Astrocyte (in vitro differentiated cells and primary cell): ENCODE measurements around the gene MEAK7.

Source experiments
- CTCF ChIP-seq: IDR thresholded peaks from 2 replicates; pipeline ENCODE4 v1.5.1; 2011; ENCODE audit warnings: low read depth, mild to moderate bottlenecking, inconsistent platforms, low read length, moderate library complexity; ENCODE audit not compliant: insufficient read depth
- EZH2 ChIP-seq: IDR thresholded peaks from 2 replicates; pipeline ENCODE4 v1.6.1; 2012; ENCODE audit warnings: mild to moderate bottlenecking, low read length, inconsistent platforms; ENCODE audit not compliant: insufficient read depth

GRCh38 chr16:84507011-84507982, 2.8 kb upstream of the MEAK7 start:
- TF ChIP-seq CTCF = no peak
- no peak for TF ChIP-seq EZH2
